CD4-positive, alpha-beta memory T cell (primary cell): ENCODE measurements around the gene METTL1. TPM values are rescaled to one million over a fixed set of nuclear protein-coding genes. Genes with fewer than 3 reads are reported as not detected.

Experiments used
- microRNA-seq: library from miRNA; unstranded; fragments of <30 nt; microRNA quantifications from one replicate; pipeline ENCODE4 v1.2.0, GENCODE V29; 2021; ENCODE audit warnings: borderline replicate concordance, borderline number of aligned reads, borderline microRNAs expressed, mixed read lengths
- polyA plus RNA-seq, 2 donors: library from polyadenylated mRNA; unstranded; fragments of 300-500 nt; fragmentation: Illumina TruSeq; gene quantifications; one replicate each; pipeline ENCODE4 v1.2.3, GENCODE V29; 2021
- total RNA-seq, 2 experiments: library from RNA; stranded (reverse); gene quantifications; one replicate each; pipeline ENCODE4 v1.2.3, GENCODE V29; 2021

The METTL1 gene
- total and polyA plus RNA-seq, 4 experiments from 2014 or later: 9.9 to 19.1 (median 13.6) TPM

Small RNA genes lying within 50 kb of the gene (microRNA-seq; reads per million reads assigned to microRNA genes)
- not detected for gene MIR6759

Other genes with a start within 250 kb of the METTL1 start
- gene MBD6, start 249.3 kb downstream of the METTL1 start, total RNA-seq: 100 to 1,000 TPM in 1 of 2 experiments, 10 to 100 TPM in 1; 97.4 to 103 TPM
- 1 to 10 TPM in 1 of 2 donors, under 1 TPM in 1; 0.16 to 2.6 TPM for gene MBD6, start 249.3 kb downstream of the METTL1 start, polyA plus RNA-seq
- 10 to 100 TPM; 69.4 to 70.7 TPM for gene DCTN2, start 224.9 kb downstream of the METTL1 start, total RNA-seq
- 10 to 100 TPM; 67.4 to 86.2 TPM for gene DCTN2, start 224.9 kb downstream of the METTL1 start, polyA plus RNA-seq
- gene KIF5A, start 222.1 kb downstream of the METTL1 start, total RNA-seq: under 1 TPM; 0.96 to 1.00 TPM
- not detected for gene KIF5A, start 222.1 kb downstream of the METTL1 start, polyA plus RNA-seq
- gene PIP4K2C, start 180.9 kb downstream of the METTL1 start, total RNA-seq: 10 to 100 TPM; 32.4 to 36.0 TPM
- 10 to 100 TPM; 30.4 to 45.0 TPM for gene PIP4K2C, start 180.9 kb downstream of the METTL1 start, polyA plus RNA-seq
- 10 to 100 TPM; 33.8 to 37.1 TPM for gene DTX3, start 167.3 kb downstream of the METTL1 start, total RNA-seq
- 1 to 10 TPM; 4.2 to 6.2 TPM for gene DTX3, start 167.3 kb downstream of the METTL1 start, polyA plus RNA-seq
- under 1 TPM; 0.47 to 0.67 TPM for gene ARHGEF25, start 160.7 kb downstream of the METTL1 start, total RNA-seq
- not detected for gene ARHGEF25, start 160.7 kb downstream of the METTL1 start, polyA plus RNA-seq
- not detected for gene B4GALNT1, start 138.9 kb downstream of the METTL1 start, total RNA-seq
- gene B4GALNT1, start 138.9 kb downstream of the METTL1 start, polyA plus RNA-seq: not detected
- gene OS9, start 78.0 kb downstream of the METTL1 start, total RNA-seq: 100 to 1,000 TPM; 189 to 195 TPM
- gene OS9, start 78.0 kb downstream of the METTL1 start, polyA plus RNA-seq: 10 to 100 TPM; 56.6 to 73.0 TPM
- 10 to 100 TPM; 63.2 to 66.7 TPM for gene AGAP2, start 33.4 kb downstream of the METTL1 start, total RNA-seq
- 1 to 10 TPM; 3.2 to 8.6 TPM for gene AGAP2, start 33.4 kb downstream of the METTL1 start, polyA plus RNA-seq
- gene TSPAN31, start 27.1 kb downstream of the METTL1 start, total RNA-seq: 10 to 100 TPM; 27.5 to 30.6 TPM
- 10 to 100 TPM; 37.5 to 76.2 TPM for gene TSPAN31, start 27.1 kb downstream of the METTL1 start, polyA plus RNA-seq
- 10 to 100 TPM; 44.4 to 48.3 TPM for gene CDK4, start 19.8 kb downstream of the METTL1 start, total RNA-seq
- gene CDK4, start 19.8 kb downstream of the METTL1 start, polyA plus RNA-seq: 10 to 100 TPM; 85.0 to 99.7 TPM
- 10 to 100 TPM; 58.0 to 62.8 TPM for gene MARCHF9, start 17.0 kb downstream of the METTL1 start, total RNA-seq
- 1 to 10 TPM; 3.7 to 8.9 TPM for gene MARCHF9, start 17.0 kb downstream of the METTL1 start, polyA plus RNA-seq
- gene CYP27B1, start 5.0 kb downstream of the METTL1 start, total RNA-seq: 1 to 10 TPM in 1 of 2 experiments, under 1 TPM in 1; 0.64 to 1.4 TPM
- under 1 TPM; 0.55 to 0.93 TPM for gene CYP27B1, start 5.0 kb downstream of the METTL1 start, polyA plus RNA-seq
- 1 to 10 TPM; 3.1 to 4.9 TPM for gene EEF1AKMT3, start 509 bp upstream of the METTL1 start, total RNA-seq
- 10 to 100 TPM in 1 of 2 donors, 1 to 10 TPM in 1; 5.3 to 12.4 TPM for gene EEF1AKMT3, start 509 bp upstream of the METTL1 start, polyA plus RNA-seq
- 10 to 100 TPM; 18.9 to 22.2 TPM for gene TSFM, start 10.7 kb upstream of the METTL1 start, total RNA-seq
- gene TSFM, start 10.7 kb upstream of the METTL1 start, polyA plus RNA-seq: 10 to 100 TPM; 23.2 to 32.5 TPM
- 10 to 100 TPM; 14.6 to 15.9 TPM for gene AVIL, start 46.6 kb upstream of the METTL1 start, total RNA-seq
- under 1 TPM in 1 of 2 donors, not detected in 1; 0.68 TPM for gene AVIL, start 46.6 kb upstream of the METTL1 start, polyA plus RNA-seq
- gene CTDSP2, start 74.6 kb upstream of the METTL1 start, total RNA-seq: 100 to 1,000 TPM; 274 to 285 TPM
- gene CTDSP2, start 74.6 kb upstream of the METTL1 start, polyA plus RNA-seq: 10 to 100 TPM; 57.7 to 74.8 TPM
- gene ATP23, start 169.5 kb upstream of the METTL1 start, total RNA-seq: 1 to 10 TPM; 6.1 to 6.7 TPM
- gene ATP23, start 169.5 kb upstream of the METTL1 start, polyA plus RNA-seq: 10 to 100 TPM; 16.6 to 22.9 TPM